Measurements from ENCODE around the gene GRPR.
"Not testable (repeated sequence)": the region's sequence is repeated elsewhere in the genome, so short reads cannot be mapped to it uniquely, and the experiment has no call there.

Gene GRPR

DNA sequence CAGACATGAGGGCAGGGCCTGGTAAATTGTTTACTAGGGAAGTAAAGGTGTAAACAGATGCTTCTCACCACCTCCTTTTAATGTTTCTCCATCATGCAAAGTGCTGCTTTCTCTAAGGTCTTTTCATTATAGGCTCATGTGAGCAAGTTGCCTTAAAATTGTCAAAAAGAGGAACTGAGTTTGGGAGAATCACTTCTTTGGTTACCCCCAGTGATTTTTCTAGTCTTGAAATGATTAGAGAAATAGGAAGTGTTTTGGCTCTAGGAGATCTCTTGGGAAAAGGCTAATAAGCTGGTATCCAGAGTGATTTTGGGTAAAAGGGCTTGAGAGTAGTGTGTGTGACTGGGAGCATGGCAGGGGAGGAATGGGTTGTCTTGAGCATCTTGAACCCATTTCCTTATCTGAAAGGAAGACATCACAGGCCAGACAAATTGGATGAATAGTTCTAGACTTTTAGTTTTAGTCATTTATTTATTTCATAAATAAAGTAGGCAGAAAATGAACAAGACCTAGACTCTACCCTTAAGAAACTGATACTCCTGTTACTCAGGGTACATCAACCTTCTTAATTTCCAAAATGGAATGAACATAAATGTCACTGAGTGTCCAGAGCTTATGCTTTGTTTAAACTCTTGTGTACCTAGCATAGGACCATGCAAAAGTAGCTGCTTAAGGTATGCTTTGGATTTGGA lies 14.2 kb downstream of the GRPR start:
- no peak for DNase-seq (ENCODE audit: low read depth)

DNA sequence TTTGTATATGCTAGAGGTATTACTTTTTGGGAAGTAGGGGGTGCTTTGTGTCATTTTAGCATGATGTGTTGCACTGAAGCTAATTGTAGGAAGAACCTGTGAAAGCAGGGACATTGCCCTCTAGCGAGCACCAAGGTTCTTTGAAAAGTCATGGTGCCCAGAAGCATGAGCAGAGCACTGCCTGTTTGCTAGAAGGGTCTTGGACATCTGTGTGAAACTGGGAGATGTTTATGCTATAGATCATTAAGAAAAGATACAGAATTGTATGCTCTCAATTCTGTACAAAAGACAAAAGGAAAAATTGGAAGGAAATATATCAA lies 14.7 kb downstream of the GRPR start:
- DNase-seq (ENCODE audit: low read depth): no peak

DNA sequence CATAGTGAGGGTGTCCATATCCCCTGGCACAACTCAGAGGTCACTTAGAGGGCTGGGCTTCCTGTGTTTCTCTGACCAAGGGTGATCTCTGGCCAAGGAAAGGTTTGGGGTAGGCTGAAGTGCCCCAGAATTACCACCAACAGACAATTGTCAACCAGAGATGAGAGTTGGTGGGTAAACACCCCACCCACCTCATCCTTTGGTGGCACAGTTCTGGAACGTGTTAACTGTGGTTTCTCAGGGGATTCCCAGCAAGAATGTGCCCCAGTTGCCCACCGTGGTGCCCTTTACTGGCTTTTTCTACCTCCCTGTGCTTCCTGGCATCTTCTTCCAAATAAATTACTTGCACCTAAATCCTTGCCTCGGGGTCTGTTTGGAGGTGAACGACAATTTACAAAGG lies 17.1 kb downstream of the GRPR start:
- DNase-seq (ENCODE audit: low read depth): no peak

DNA sequence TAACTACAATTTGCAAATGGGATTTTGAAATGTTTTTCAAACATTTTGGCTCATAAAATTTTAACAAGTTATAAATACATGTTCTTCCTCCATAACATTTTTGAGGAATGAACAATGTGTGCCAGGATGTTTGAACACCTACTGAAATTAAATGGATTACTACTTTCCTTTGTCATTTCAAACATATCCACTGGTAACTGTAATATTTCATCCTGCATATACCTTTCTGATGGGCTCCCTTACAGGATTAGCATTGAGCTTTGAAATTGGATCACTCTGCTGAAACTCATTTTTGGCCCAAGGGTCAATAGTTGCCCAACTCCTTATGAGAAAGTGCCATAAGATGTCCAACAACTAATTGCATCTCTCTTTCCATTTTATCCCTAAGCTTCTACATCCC lies 17.6 kb downstream of the GRPR start:
- DNase-seq (ENCODE audit: low read depth): no peak

DNA sequence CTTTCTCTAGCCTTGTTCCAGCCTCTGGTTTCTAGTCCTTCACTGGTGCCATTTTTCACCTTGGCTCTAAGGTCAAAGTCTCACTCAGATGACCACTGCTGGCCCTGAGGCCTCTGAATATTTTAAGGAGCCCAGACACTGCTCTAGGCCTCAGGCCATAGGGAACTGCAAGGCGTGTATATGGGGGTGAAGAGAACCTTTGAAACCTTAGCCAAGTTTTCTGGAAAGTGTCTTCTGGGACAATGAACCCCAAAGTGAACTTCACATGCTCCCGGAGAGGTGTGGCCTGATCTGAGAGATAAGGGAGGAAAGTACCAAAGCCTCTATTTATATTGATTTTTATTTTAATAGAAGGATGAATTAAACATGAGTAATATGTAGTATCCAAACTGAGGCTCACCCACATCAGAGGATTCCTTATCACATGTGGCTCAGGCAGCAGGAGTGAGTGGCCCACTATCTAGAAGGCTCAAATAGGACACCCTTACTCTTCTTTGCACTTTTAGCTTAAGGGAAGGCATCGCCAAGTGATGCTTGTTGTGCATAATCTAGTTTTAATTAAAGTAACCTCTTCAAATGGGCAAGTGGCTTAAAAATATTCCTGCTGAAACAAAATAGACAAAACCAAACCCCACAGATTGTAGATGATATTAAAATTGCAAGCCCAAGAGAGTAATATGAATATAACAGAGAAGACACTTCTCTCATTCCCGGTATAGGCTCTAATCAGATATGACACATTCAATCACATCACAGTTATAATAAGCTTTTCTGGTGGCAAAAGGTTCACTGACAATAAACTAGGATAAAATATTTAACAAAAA lies 18.3 kb downstream of the GRPR start:
- DNase-seq (ENCODE audit: low read depth): no peak

DNA sequence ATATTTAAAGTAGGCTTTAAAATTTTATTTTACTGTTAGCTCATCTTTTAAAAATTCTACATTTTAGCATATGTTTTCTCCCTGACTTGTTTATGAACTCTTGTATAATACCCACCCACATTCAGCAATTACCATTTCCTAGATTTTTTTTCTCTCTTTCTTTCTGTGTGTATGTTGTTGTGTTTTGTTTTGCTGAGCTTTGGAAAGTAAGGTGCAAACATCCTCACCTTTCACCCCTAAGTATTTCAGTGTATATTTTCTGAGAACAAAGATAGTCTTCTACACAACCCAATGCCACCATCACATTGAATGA lies 18.8 kb downstream of the GRPR start:
- DNase-seq (ENCODE audit: low read depth): no peak

DNA sequence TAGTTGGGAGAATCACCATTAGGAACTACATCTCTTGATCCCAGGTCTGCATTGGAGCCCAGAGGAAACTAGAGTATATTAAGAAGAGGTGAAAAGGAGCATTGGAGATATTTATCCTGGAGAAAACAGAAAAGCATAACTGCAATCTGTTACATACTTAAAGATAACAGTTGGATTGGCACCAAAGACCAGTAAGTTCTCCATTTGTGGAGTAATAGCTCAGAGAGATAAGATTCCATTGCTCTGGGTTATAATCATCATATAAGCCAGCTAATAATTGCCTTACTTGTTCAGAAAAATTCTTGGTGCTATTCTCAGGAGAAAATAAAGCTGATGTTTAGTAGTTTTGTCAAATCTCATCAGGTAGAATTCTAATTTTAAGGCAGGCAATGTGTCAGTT lies 20.6 kb downstream of the GRPR start:
- no peak for DNase-seq (ENCODE audit: low read depth)

DNA sequence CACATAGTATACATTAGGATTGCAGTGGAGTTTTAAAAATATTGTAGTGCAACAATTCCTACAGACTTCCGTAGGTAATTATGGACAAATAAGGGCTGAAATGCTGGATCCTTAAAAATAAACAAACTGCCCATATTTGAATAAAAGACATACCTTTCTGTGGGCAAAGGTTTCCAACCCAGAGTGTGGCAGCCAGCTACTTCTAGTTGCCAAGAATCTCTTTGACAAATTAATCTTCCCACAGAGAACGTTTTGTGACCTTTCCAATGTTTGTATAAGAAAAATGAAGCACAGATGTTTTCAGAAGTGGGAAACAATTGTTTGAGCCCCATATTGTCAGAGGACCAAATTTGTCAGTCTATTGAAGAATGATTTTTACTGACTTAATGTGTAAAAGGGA lies 21.1 kb downstream of the GRPR start:
- no peak for DNase-seq (ENCODE audit: low read depth)

DNA sequence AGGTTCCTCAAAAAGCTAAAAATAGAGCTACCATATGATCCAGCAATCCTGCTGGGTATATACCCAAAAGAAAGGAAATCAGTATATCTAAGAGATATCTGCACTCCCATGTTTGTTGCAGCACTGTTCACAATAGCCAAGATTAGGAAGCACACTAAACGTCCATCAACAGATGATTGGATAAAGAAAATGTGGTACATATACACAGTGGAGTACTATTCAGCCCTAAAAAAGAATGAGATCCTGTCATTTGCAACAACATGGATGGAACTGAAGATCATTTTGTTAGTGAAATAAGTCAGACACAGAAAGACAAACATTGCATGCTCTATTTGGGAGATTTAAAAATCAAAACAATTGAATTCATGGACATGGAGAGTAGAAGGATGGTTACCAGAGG lies 21.7 kb downstream of the GRPR start:
- not testable (repeated sequence) for DNase-seq (ENCODE audit: low read depth)

DNA sequence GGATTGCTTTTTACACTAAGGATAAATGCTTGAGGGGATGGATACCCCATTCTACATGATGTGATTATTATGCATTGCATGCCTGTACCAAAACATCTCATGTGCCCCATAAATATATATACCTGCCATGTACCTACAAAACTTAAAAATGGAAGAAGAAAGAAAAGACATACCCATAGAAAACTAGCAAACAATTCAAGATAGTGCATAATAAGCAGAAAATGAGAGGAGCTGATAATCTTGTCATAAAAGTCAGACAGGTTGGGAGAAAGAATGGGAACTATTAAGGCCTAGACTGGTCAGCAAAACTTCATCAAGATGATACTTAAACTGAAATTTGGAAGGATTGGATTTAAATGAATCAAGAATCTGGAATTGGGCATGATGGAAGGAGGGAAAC lies 22.3 kb downstream of the GRPR start:
- DNase-seq (ENCODE audit: low read depth): no peak

DNA sequence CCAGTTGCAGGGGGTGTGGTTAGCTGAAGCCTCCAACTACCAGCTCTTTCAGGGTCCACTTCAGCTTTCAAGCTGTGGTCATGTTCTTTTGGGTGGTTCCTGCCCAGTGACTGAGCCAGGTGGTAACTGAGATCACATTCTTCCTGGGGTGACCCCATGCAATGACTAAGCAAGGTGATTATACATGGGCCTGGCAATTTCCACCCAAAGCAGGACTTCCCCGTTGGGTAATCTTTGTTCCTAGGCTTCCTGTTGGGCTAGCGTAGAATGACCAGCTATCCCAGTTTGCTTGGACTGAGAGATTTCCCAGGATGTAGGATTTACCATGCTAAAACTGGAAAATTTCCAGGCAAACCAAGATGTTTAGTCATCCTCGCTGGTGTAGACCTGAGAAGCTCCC lies 25.5 kb downstream of the GRPR start:
- DNase-seq (ENCODE audit: low read depth): no peak

DNA sequence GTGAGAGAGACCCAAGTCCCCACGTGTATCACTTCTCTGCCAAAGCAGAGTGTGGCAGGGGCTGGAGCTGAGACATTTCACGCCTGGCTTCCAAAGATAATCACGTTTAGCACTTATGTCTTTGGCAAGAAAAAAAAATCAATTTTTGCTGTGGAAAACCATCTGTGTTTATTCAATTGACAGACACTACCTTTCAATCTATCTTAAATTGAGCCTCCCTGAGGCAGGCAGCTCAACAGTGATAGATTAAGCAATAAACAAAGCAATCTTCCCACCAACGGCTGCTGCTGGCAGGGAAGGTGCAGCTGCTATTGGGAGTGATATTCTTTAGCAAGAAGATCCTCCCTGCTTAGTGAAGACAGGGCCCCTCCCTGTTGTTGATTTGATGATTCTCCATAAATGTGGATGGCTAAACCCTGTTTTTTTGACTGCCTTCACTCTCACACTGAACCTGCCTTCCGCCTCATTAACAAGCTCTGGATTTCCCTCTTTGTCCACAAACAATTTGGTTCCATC lies 32.3 kb downstream of the GRPR start:
- DNase-seq (ENCODE audit: low read depth): no peak

DNA sequence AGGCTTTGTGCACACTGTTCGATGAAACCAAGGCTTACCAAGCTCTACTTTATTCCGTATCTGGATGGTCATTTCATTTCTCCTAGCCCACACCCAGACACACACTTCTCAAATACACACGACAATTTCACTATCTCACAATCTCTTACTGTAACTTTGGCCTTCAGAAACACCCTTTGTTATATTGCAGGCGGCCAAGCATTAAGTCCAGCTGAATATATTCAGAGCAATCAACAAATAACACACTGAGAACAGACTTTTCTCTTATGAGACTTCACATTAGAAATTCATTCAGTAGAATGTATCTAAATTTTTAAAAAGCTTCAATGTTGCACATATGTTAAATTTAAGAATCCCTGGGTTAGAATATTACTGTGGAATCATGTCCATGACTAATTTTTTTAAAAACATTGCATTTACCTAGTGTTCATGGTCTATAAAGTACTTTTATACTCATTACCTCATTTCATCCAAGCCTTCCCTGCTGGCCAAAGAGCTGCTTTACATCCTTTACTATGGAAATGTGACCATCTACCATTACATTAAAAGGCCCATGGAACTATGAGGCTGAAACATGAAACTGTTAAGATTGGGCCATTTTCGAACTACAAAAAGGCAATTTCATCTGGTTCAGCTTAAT lies 33.4 kb downstream of the GRPR start:
- no peak for DNase-seq (ENCODE audit: low read depth)

DNA sequence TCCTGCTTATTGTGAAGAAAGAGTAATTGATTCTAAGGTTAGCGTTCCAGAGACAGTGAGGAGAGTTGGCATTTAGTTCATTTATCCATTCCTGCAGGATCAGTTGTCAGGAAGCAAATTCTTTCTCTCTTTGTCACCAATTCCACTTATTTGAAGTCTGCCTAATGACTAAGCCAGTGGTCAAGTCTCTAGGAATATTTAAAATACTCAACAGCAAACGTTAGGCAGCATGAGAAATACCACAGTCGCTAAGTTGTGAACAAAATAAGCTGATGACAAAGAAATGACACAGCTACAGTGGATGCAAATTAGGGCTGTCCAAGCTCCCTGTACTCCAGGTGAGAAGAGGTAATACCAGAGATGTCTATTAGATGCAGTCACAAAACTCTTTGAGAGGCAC lies 37.4 kb downstream of the GRPR start:
- no peak for DNase-seq (ENCODE audit: low read depth)

DNA sequence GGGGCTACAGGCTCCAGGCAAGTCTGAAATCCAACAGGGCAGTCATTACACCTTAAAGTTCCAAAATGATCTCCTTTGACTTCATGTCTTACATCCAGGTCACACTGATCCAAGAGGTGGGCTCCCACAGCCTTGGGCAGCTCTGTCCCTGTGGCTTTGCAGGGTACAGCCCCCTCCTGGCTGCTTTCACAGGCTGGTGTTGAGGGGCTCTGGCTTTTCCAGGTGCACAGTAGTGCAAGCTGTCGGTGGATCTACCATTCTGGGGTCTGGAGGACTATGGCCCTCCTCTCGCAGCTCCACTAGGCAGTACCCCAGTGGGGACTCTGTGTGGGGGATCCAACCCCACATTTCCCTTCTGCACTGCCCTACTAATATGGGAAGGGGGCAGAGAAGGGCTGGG lies 37.8 kb downstream of the GRPR start:
- not testable (repeated sequence) for DNase-seq (ENCODE audit: low read depth)

DNA sequence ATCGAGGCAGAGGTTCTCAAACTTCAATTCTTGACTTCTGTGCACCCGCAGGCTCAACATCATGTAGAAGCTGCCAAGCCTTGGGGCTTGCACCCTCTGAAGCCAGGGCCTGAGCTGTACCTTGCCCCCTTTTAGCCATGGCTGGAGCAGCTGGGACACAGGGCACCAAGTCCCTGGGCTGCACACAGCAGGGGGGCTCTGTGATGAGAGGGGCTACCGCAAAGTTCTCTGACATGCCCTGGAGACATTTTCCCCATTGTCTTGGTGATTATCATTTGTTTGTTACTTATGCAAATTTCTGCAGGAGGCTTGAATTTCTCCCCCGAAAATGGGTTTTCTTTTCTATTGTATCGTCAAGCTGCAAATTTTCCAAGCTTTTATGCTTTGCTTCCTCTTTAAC lies 39.0 kb downstream of the GRPR start:
- no peak for DNase-seq (ENCODE audit: low read depth)

DNA sequence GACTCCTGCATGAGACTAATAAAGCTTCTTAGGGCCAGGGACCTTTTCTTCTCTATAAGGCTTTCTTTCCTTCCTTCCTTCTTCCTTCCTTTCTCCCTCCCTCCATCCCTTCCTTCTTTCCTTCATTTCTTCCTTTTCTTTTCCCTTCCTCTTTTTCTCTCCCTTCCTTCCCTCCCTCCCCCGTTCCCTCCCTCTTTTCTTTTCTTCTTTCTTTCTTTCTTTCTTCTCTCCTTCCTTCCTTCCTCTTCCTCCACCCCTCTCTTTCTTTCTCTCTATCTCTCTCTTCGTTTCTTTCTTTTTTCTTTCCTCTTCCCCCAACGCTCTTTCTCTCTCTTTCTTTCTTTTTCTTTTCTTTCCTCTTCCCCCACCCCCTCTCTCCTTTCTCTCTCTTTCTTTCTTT lies 41.4 kb downstream of the GRPR start:
- DNase-seq (ENCODE audit: low read depth): no peak

DNA sequence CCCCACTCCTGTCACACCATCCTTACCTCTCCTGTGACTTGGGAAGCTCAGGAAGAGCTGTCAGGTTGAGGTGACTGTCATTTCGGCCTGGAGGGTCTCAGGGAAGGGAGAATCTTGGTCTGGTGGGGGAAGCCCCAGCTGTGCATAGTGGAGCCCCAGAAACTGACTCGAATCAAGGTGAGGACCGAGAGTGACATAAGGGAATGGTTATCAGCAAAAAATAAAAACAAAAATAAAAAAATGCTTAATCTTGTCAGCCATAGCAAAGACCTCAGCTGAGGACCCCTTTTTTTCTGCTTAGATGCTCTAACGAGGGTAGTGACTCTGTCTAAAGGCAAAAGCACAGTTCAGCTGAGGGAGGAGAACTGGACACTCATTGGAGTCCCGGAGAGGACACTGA lies 43.8 kb downstream of the GRPR start, which contains the start of gene MAGEB17:
Gene MAGEB17 (plus strand): TSS at position 301 of the 400 bp plus-strand sequence. CDS start 2,902 bp downstream, outside the sequence.
- no peak for DNase-seq (ENCODE audit: low read depth)

DNA sequence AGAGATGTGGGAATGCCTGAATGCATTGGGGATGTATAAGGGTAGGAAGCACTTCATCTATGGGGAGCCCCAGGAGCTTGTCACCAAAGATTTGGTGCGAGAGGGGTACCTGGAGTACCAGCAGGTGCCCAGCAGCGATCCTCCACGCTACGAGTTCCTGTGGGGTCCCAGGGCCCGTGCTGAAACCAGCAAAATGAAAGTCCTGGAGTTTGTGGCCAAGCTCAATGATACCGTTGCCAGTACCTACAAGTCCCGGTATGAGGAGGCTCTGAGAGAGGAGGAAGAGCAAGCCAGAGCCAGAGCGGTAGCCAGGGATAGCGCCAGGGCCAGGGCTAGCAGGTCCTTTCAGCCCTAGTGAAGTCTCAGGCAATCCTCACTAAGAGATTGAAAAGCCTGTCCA lies 47.7 kb downstream of the GRPR start:
- DNase-seq (ENCODE audit: low read depth): no peak

DNA sequence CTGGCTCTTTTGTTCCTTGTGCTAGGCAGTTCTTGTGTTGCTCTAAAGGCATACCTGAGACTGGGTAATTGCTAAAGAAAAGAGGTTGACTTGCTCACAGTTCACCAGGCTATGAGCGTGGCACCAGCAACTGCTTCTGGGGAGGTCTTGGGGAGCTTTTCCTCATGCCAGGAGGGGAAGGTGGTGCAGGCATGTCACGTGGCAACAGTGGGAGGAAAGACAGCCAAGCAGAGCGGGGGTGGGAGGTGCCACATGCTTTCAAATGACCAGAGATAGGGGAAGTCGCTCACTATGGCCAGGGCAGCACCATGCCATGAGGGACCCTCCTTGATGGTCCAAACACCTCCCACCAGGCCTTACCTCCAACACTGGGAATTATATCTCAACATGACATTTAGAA lies 48.6 kb downstream of the GRPR start:
- no peak for DNase-seq (ENCODE audit: low read depth)

DNA sequence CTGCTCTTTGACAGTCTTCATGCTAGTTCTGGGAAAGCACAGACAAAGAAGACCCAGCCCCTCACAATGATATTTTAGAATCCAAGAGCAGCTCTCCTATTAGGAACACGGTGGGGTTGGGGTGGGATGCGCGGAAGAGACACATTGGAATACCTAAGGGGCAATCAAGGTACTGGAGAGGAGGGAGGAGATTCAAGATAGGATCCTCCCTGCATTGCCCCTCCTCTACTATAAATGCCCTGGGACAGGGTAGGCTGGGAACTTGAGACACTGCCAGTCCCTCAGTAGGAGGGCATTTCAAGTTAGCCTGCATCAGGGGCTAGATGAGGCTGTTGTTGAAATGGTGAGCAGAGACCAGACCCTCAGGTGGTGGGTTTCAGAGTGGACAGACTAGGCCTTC lies 49.0 kb downstream of the GRPR start:
- no peak for DNase-seq (ENCODE audit: low read depth)

DNA sequence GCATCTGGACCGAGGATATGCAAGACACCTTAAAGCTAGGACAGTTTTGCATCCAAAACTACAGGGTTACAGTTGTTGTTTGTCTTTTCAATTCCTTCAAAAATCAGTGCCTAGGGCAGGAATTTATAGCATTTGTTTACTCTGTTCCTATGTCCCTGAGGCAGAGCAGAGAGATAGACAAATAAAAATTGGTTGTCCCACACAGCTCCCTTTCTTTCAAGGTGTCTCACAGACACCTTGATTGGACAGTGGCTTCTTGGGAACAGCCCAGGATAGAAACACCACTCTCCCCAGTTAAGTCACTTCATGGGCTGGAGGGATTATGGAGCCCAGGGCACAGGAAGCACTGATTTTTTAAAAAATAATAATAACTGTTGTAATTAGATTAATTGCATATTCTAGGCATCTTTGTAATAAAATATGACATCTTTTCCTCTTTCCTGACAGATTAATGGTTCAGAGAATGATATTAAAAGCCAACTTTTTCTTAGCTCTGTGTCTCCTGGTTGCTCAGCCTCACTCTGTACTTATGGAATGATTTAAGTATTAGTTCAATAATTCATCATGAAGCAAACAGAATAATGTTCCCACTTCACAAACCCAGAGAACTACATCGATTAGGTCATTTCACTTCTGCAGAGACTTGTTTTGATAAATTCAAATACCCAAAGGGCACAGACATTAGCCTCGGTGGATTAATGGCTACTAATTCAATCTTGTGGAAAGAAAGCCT lies 52.1 kb downstream of the GRPR start:
- DNase-seq (ENCODE audit: low read depth): no peak

DNA sequence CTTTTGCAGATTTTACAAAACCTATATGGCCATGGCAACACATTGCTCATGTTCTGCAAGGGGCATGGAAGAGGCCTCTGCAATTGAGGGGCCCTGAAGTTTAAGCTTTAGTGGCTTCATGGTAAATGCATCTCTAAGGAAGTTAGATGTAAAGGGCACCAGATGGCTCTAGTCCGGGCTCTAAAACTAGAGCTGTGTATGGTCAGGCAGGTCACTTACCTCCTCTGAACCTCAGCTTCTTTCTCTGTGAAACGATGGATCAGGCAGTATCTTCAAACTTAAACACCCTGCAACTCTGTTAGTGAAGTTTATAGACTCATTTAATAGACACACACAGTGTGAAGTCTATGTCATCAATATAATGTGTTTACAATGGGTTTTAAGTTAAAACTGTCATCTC lies 53.9 kb downstream of the GRPR start:
- DNase-seq (ENCODE audit: low read depth): no peak

Data from activated T-cell treated with anti-CD3 and anti-CD28 coated beads for 1 hour (primary cell).